CD14-positive monocyte (primary cell): Measurements from ENCODE around the gene ZNF133. TPM values are rescaled to one million over a fixed set of nuclear protein-coding genes. Genes with fewer than 3 reads are reported as not detected.

Source experiments
- DNase-seq, 3 donors: peaks; one replicate each; pipeline ENCODE4 v3.0.0-alpha.2; 2011 to 2022
- H2AFZ ChIP-seq: 2 replicates; pipeline ENCODE4 v1.6.0; 2012; ENCODE audit warnings: mild to moderate bottlenecking, low read depth, low read length, inconsistent platforms; ENCODE audit not compliant: insufficient read depth, poor library complexity, severe bottlenecking
- H3K27ac ChIP-seq, 2 donors: 1 replicate in 1 of 2; 2 replicates in 1 of 2; pipeline ENCODE4 v1.5.1; 2012 to 2013; ENCODE audit warnings: low read length in 2 of 2, control low read depth in 1 of 2, inconsistent platforms in 1 of 2, low read depth in 1 of 2, mild to moderate bottlenecking in 1 of 2
- H3K27me3 ChIP-seq, 2 donors: one replicate each; pipeline versions ENCODE4 v1.6.0 to v1.6.1; 2011 to 2013; ENCODE audit warnings: low read length in 2 of 2; ENCODE audit not compliant: control insufficient read depth in 2 of 2, insufficient read depth in 2 of 2
- H3K36me3 ChIP-seq, 2 donors: replicated peaks in 1 of 2; 1 replicate in 1 of 2; 2 replicates in 1 of 2; pipeline versions ENCODE4 v1.5.1 to v1.6.1; 2012 to 2013; ENCODE audit warnings: low read length in 2 of 2, control low read depth in 1 of 2, inconsistent platforms in 1 of 2, mild to moderate bottlenecking in 1 of 2; ENCODE audit not compliant: insufficient read depth in 2 of 2, control insufficient read depth in 1 of 2
- H3K4me1 ChIP-seq, 2 donors: 1 replicate in 1 of 2; 2 replicates in 1 of 2; pipeline versions ENCODE4 v1.5.1 to v1.6.1; 2012 to 2013; ENCODE audit warnings: low read length in 2 of 2, control low read depth in 1 of 2, inconsistent platforms in 1 of 2, mild to moderate bottlenecking in 1 of 2, moderate library complexity in 1 of 2; ENCODE audit not compliant: insufficient read depth in 2 of 2, control insufficient read depth in 1 of 2
- H3K4me2 ChIP-seq: replicated peaks from 2 replicates; pipeline ENCODE3; 2012; ENCODE audit warnings: low read length, moderate library complexity, mild to moderate bottlenecking; ENCODE audit not compliant: poor library complexity, severe bottlenecking; ENCODE audit errors: extremely low read depth
- H3K4me3 ChIP-seq, 3 experiments: fragments of 200-600 bp in 1 of 3; sonication (generic) in 1 of 3; replicated peaks in 1 of 3; 1 replicate in 2 of 3; 2 replicates in 1 of 3; pipeline ENCODE4 v1.5.1; 2011 to 2013; ENCODE audit warnings: low read length in 3 of 3, mild to moderate bottlenecking in 3 of 3, control low read depth in 2 of 3, low read depth in 2 of 3, inconsistent platforms in 1 of 3, moderate library complexity in 1 of 3
- H3K79me2 ChIP-seq: 2 replicates; pipeline ENCODE4 v1.6.0; 2012; ENCODE audit warnings: mild to moderate bottlenecking, control low read depth, inconsistent platforms, low read length, moderate library complexity; ENCODE audit not compliant: insufficient read depth
- H3K9ac ChIP-seq: 2 replicates; pipeline ENCODE4 v1.6.0; 2017; ENCODE audit warnings: low read length, mild to moderate bottlenecking; ENCODE audit not compliant: insufficient read depth, poor library complexity, severe bottlenecking
- H3K9me3 ChIP-seq, 2 donors: replicated peaks in 1 of 2; 1 replicate in 1 of 2; 2 replicates in 1 of 2; pipeline versions ENCODE4 v1.5.1 to v1.6.1; 2012 to 2013; ENCODE audit warnings: low read length in 2 of 2, control low read depth in 1 of 2; ENCODE audit not compliant: control insufficient read depth in 1 of 2, insufficient read depth in 1 of 2
- H4K20me1 ChIP-seq: 2 replicates; pipeline ENCODE4 v1.6.0; 2012; ENCODE audit warnings: mild to moderate bottlenecking, low read length, control low read depth, moderate library complexity; ENCODE audit not compliant: insufficient read depth
- H3K27ac Mint-ChIP-seq, 7 donors: one replicate each; pipeline ENCODE4 v1.8.0; 2020; ENCODE audit warnings: mild to moderate bottlenecking in 7 of 7, mixed read lengths in 7 of 7, moderate library complexity in 6 of 7, inconsistent platforms in 2 of 7
- H3K27me3 Mint-ChIP-seq, 3 donors: one replicate each; pipeline ENCODE4 v1.8.0; 2021 to 2022; ENCODE audit warnings: low read depth in 3 of 3, mild to moderate bottlenecking in 3 of 3, mixed read lengths in 3 of 3, moderate library complexity in 3 of 3, inconsistent platforms in 1 of 3
- H3K36me3 Mint-ChIP-seq, 2 donors: one replicate each; pipeline ENCODE4 v1.8.0; 2020; ENCODE audit warnings: mixed read lengths in 2 of 2, inconsistent platforms in 1 of 2, mild to moderate bottlenecking in 1 of 2
- H3K4me1 Mint-ChIP-seq: one replicate; pipeline ENCODE4 v1.8.0; 2020; ENCODE audit warnings: mild to moderate bottlenecking, mixed read lengths
- H3K4me3 Mint-ChIP-seq, 2 donors: one replicate each; pipeline ENCODE4 v1.8.0; 2020; ENCODE audit warnings: mild to moderate bottlenecking in 2 of 2, mixed read lengths in 2 of 2, moderate library complexity in 1 of 2
- H3K9me3 Mint-ChIP-seq, 7 donors: one replicate each; pipeline ENCODE4 v1.8.0; 2020 to 2022; ENCODE audit warnings: mixed read lengths in 7 of 7, mild to moderate bottlenecking in 6 of 7, moderate library complexity in 6 of 7, inconsistent platforms in 2 of 7
- CTCF ChIP-seq: fragments of 200-600 bp; IDR thresholded peaks from one replicate; pipeline ENCODE4 v1.8.0; 2022; ENCODE audit warnings: antibody characterized with exemption, mild to moderate bottlenecking
- WGBS: methylation state at CpG from one replicate; pipeline ENCODE4 v1.1.5; 2013; ENCODE audit warnings: missing lambda C conversion rate; ENCODE audit not compliant: insufficient coverage; 5-methylcytosine and 5-hydroxymethylcytosine counted together
- intact Hi-C, 2 donors: fragments of 100-400 bp; cut with micrococcal nuclease; formaldehyde crosslinking; loops; one replicate each; pipeline versions ENCODE4 v1.15.0 to v1.15.1; 2023
- polyA plus RNA-seq, 3 donors: library from polyadenylated mRNA; depleted of rRNA in 1 of 3; unstranded in 2 of 3; stranded (reverse) in 1 of 3; fragments of 300-500 nt in 2 of 3; fragments of >200 nt in 1 of 3; fragmentation: Illumina TruSeq in 2 of 3; gene quantifications; 1 replicate in 2 of 3; 2 replicates in 1 of 3; pipeline ENCODE4 v1.2.3, GENCODE V29; 2012 to 2021

ZNF133 gene
- polyA plus RNA-seq, 3 donors, result 1.7 to 9.7 (median 3.4) TPM

DNA sequence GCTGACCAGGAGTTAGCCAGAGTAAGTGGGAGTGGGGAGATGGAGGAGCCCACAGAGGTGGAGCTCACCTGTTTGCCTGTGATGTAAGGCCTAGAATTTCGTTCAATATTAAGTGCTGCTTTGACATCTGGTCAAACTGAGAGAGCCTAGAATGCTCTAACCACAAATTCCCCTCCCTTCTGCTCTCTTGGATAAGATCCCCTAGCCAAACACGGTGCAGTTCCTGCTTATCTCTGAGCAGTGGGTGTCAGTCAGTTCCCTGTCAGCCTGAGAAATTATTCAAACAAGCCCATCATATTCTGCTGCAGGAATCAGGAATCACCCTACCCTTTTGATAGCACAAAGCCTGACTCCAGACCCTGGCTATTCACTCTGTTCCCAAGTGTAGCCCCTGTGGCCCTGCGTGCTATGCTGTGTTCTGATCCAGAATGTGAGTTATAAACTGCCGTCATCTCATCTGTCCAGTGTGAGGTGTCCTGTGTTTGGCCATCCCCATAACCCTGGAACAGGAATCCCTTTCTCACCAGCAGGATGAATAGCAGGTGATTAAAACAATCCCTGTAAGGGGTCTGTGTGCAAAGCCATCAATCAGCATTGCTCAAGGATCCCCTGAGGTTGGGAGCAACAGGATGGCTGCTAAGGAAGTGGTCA, 31.8 kb upstream of the ZNF133 start:
- intact Hi-C loops, result no loop called here
- Mint-ChIP-seq H3K27ac (no peak overlapping the region), H3K36me3 (no peaks in the 10 kb centered on the region), H3K9me3 (peaks cover 0 to 1% (median 0%) of the 10 kb centered on the region in 7 donors), H3K4me3 (no peak overlapping the region), H3K27me3 (peaks cover 2 to 11% (median 3%) of the 10 kb centered on the region in 3 donors), H3K4me1 (no peaks in the 10 kb centered on the region)
- Histone ChIP-seq H3K27ac (no peak overlapping the region), H4K20me1 (no peaks in the 10 kb centered on the region), H3K79me2 (no peaks in the 10 kb centered on the region), H2AFZ (no peak overlapping the region), H3K27me3 (no peaks in the 10 kb centered on the region), H3K9me3 (no peaks in the 10 kb centered on the region), H3K36me3 (no peaks in the 10 kb centered on the region), H3K4me3 (no peak overlapping the region), H3K9ac (no peak overlapping the region), H3K4me1 (no peaks in the 10 kb centered on the region), H3K4me2 (no peak overlapping the region)
- TF ChIP-seq CTCF, result no peak
- no peak for DNase-seq
- WGBS, result 50% methylated on average over 4 of the region's 4 CpGs

GRCh38 chr20:18258126-18258860, 30.0 kb upstream of the ZNF133 start:
- H3K36me3 Mint-ChIP-seq, result no peaks in the 10 kb centered on the region
- Histone ChIP-seq H3K9me3 (no peaks in the 10 kb centered on the region), H3K27ac (no peak overlapping the region), H3K4me1 (no peaks in the 10 kb centered on the region), H3K9ac (no peak overlapping the region), H3K4me2 (no peak overlapping the region), H4K20me1 (no peaks in the 10 kb centered on the region), H3K79me2 (no peaks in the 10 kb centered on the region), H3K36me3 (no peaks in the 10 kb centered on the region), H2AFZ (no peak overlapping the region), H3K4me3 (no peak overlapping the region), H3K27me3 (no peaks in the 10 kb centered on the region)
- DNase-seq, result no peak
- no peak overlapping the region for H3K4me3 Mint-ChIP-seq
- 99% methylated on average over 11 of the region's 12 CpGs for WGBS
- intact Hi-C loops, result no loop called here
- H3K27me3 Mint-ChIP-seq, result peaks cover 2 to 8% (median 3%) of the 10 kb centered on the region in 3 donors
- H3K27ac Mint-ChIP-seq, result no peak overlapping the region
- no peaks in the 10 kb centered on the region for H3K4me1 Mint-ChIP-seq
- TF ChIP-seq CTCF, result no peak
- peaks cover 0 to 1% (median 0%) of the 10 kb centered on the region in 7 donors for H3K9me3 Mint-ChIP-seq
